ENCODE data around the gene PLD1.
"Not testable (repeated sequence)": the region's sequence is repeated elsewhere in the genome, so short reads cannot be mapped to it uniquely, and the experiment has no call there.

Gene PLD1

GRCh38 chr3:171615686-171616085, 194.6 kb downstream of the PLD1 start:
- no peak for DNase-seq (ENCODE audit: low read depth)

GRCh38 chr3:171615281-171615680, 195.0 kb downstream of the PLD1 start:
- no peak for DNase-seq (ENCODE audit: low read depth)

GRCh38 chr3:171614318-171614921, 195.9 kb downstream of the PLD1 start:
- DNase-seq (ENCODE audit: low read depth) = no peak

- no peak for DNase-seq (ENCODE audit: low read depth)
Measured at GRCh38 chr3:171607452-171607851, 202.8 kb downstream of the PLD1 start.

- no peak for DNase-seq (ENCODE audit: low read depth)
Measured at GRCh38 chr3:171606151-171606751, 204.0 kb downstream of the PLD1 start.

GRCh38 chr3:171604370-171604769, 205.9 kb downstream of the PLD1 start:
- DNase-seq (ENCODE audit: low read depth) = no peak

GRCh38 chr3:171602072-171602471, 208.2 kb downstream of the PLD1 start:
- DNase-seq (ENCODE audit: low read depth) = no peak

- DNase-seq (ENCODE audit: low read depth) = no peak
Measured at GRCh38 chr3:171600030-171600429, 210.3 kb downstream of the PLD1 start.

GRCh38 chr3:171598990-171599389, 211.3 kb downstream of the PLD1 start:
- DNase-seq (ENCODE audit: low read depth) = no peak

- DNase-seq (ENCODE audit: low read depth) = no peak
Measured at GRCh38 chr3:171592786-171593185, 217.5 kb downstream of the PLD1 start.

GRCh38 chr3:171591070-171591469, 219.2 kb downstream of the PLD1 start:
- DNase-seq (ENCODE audit: low read depth) = no peak

- DNase-seq (ENCODE audit: low read depth) = no peak
Measured at GRCh38 chr3:171586274-171586673, 224.0 kb downstream of the PLD1 start.

- DNase-seq (ENCODE audit: low read depth) = no peak
Measured at GRCh38 chr3:171585039-171585438, 225.2 kb downstream of the PLD1 start.

- no peak for DNase-seq (ENCODE audit: low read depth)
Measured at GRCh38 chr3:171584100-171584499, 226.2 kb downstream of the PLD1 start.

GRCh38 chr3:171574556-171575240, 235.6 kb downstream of the PLD1 start:
- no peak for DNase-seq (ENCODE audit: low read depth)

GRCh38 chr3:171569571-171570132, 240.6 kb downstream of the PLD1 start:
- no peak for DNase-seq (ENCODE audit: low read depth)

- DNase-seq (ENCODE audit: low read depth) = no peak
Measured at GRCh38 chr3:171568766-171569165, 241.5 kb downstream of the PLD1 start.

- DNase-seq (ENCODE audit: low read depth) = no peak
Measured at GRCh38 chr3:171566803-171567422, 243.4 kb downstream of the PLD1 start.

- DNase-seq (ENCODE audit: low read depth) = no peak
Measured at GRCh38 chr3:171565481-171566058, 244.7 kb downstream of the PLD1 start.

GRCh38 chr3:171564748-171565480, 245.4 kb downstream of the PLD1 start:
- DNase-seq (ENCODE audit: low read depth) = no peak

- no peak for DNase-seq (ENCODE audit: low read depth)
Measured at GRCh38 chr3:171563298-171563697, 247.0 kb downstream of the PLD1 start.

GRCh38 chr3:171562459-171562858, 247.8 kb downstream of the PLD1 start:
- not testable (repeated sequence) for DNase-seq (ENCODE audit: low read depth)

All from T-helper 22 cell (primary cell).